Measurements from ENCODE around the gene SNRPD3. TPM values are rescaled to one million over a fixed set of nuclear protein-coding genes. Genes with fewer than 3 reads are reported as not detected.

SNRPD3 gene
- 145 TPM for polyA plus RNA-seq
- long read RNA-seq, donor 1, transcript SNRPD3-201 (4 exons, 1,763 nt), result major isoform, 52 of 75 reads
- long read RNA-seq, donor 1, partial matches to known transcripts, result 23 of 75 reads
- long read RNA-seq, donor 1, other reads (novel, unspliced or antisense), result 0 of 75 reads
- long read RNA-seq, donor 2, transcript SNRPD3-201 (4 exons, 1,763 nt), result major isoform, 107 of 180 reads
- long read RNA-seq, donor 2, partial matches to known transcripts, result 73 of 180 reads
- long read RNA-seq, donor 2, other reads (novel, unspliced or antisense), result 0 of 180 reads
- long read RNA-seq, donor 3, transcript SNRPD3-201 (4 exons, 1,763 nt), result major isoform, 125 of 218 reads
- long read RNA-seq, donor 3, partial matches to known transcripts, result 85 of 218 reads
- long read RNA-seq, donor 3, other reads (novel, unspliced or antisense), result 7 of 218 reads
- long read RNA-seq, donor 4, transcript SNRPD3-201 (4 exons, 1,763 nt), result major isoform, 23 of 23 reads
- long read RNA-seq, donor 4, partial matches to known transcripts, result 0 of 23 reads
- long read RNA-seq, donor 4, other reads (novel, unspliced or antisense), result 0 of 23 reads
- long read RNA-seq, donor 5, transcript SNRPD3-201 (4 exons, 1,763 nt), result major isoform, 47 of 53 reads
- long read RNA-seq, donor 5, partial matches to known transcripts, result 5 of 53 reads
- long read RNA-seq, donor 5, other reads (novel, unspliced or antisense), result 0 of 53 reads
- long read RNA-seq, donor 6, transcript SNRPD3-201 (4 exons, 1,763 nt), result major isoform, 71 of 111 reads
- long read RNA-seq, donor 6, partial matches to known transcripts, result 40 of 111 reads
- long read RNA-seq, donor 6, other reads (novel, unspliced or antisense), result 0 of 111 reads
- long read RNA-seq, donor 7, transcript SNRPD3-201 (4 exons, 1,763 nt), result major isoform, 43 of 69 reads
- long read RNA-seq, donor 7, partial matches to known transcripts, result 26 of 69 reads
- long read RNA-seq, donor 7, other reads (novel, unspliced or antisense), result 0 of 69 reads
- long read RNA-seq, donor 8, transcript SNRPD3-201 (4 exons, 1,763 nt), result major isoform, 137 of 283 reads
- long read RNA-seq, donor 8, partial matches to known transcripts, result 146 of 283 reads
- long read RNA-seq, donor 8, other reads (novel, unspliced or antisense), result 0 of 283 reads
- long read RNA-seq, donor 9, transcript SNRPD3-201 (4 exons, 1,763 nt), result major isoform, 70 of 93 reads
- long read RNA-seq, donor 9, partial matches to known transcripts, result 14 of 93 reads
- long read RNA-seq, donor 9, other reads (novel, unspliced or antisense), result 7 of 93 reads
- long read RNA-seq, donor 10, transcript SNRPD3-201 (4 exons, 1,763 nt), result major isoform, 108 of 145 reads
- long read RNA-seq, donor 10, partial matches to known transcripts, result 34 of 145 reads
- long read RNA-seq, donor 10, other reads (novel, unspliced or antisense), result 0 of 145 reads
- long read RNA-seq, donor 11, transcript SNRPD3-201 (4 exons, 1,763 nt), result major isoform, 77 of 108 reads
- long read RNA-seq, donor 11, partial matches to known transcripts, result 31 of 108 reads
- long read RNA-seq, donor 11, other reads (novel, unspliced or antisense), result 0 of 108 reads

- peaks cover 39% of the 10 kb centered on the region for H3K36me3 ChIP-seq (ENCODE audit: control insufficient read depth, insufficient read depth, low read length)
- H3K27ac ChIP-seq (ENCODE audit: low read length), result peak within 1 kb of the TSS; percentile 96
- peak; percentile 99 for DNase-seq
- WGBS (ENCODE audit: insufficient coverage, low lambda C conversion rate), result no CpG with 5 or more reads among the region's 59 CpGs
- H3K4me1 ChIP-seq (ENCODE audit: control insufficient read depth, insufficient read depth, low read length), result peaks cover 41% of the 10 kb centered on the region
- H3K4me3 ChIP-seq (ENCODE audit: low read length), result peak within 1 kb of the TSS; percentile 93
- no peaks in the 10 kb centered on the region for H3K9me3 ChIP-seq (ENCODE audit: control insufficient read depth, low read depth, low read length)
- no peaks in the 10 kb centered on the region for H3K27me3 ChIP-seq (ENCODE audit: control insufficient read depth, insufficient read depth, low read length)
Observed at GRCh38 chr22:24555165-24556039, at the start of gene SNRPD3. Gene SNRPD3, plus strand, starts transcription at chr22:24555999. Its CDS starts 1,676 bp downstream, at chr22:24557675.

- H3K27me3 ChIP-seq (ENCODE audit: control insufficient read depth, insufficient read depth, low read length), result no peaks in the 10 kb centered on the region
- H3K27ac ChIP-seq (ENCODE audit: low read length), result peak overlapping the region; percentile 89
- peaks cover 72% of the 10 kb centered on the region for H3K4me1 ChIP-seq (ENCODE audit: control insufficient read depth, insufficient read depth, low read length)
- no CpG with 5 or more reads among the region's 6 CpGs for WGBS (ENCODE audit: insufficient coverage, low lambda C conversion rate)
- H3K4me3 ChIP-seq (ENCODE audit: low read length), result no peak overlapping the region
- peak in 1 of 2 donors; percentile 79 for DNase-seq
- H3K9me3 ChIP-seq (ENCODE audit: control insufficient read depth, low read depth, low read length), result no peaks in the 10 kb centered on the region
- H3K36me3 ChIP-seq (ENCODE audit: control insufficient read depth, insufficient read depth, low read length), result no peaks in the 10 kb centered on the region
Observed at GRCh38 chr22:24506802-24507438, 48.9 kb upstream of the SNRPD3 start.

DNA sequence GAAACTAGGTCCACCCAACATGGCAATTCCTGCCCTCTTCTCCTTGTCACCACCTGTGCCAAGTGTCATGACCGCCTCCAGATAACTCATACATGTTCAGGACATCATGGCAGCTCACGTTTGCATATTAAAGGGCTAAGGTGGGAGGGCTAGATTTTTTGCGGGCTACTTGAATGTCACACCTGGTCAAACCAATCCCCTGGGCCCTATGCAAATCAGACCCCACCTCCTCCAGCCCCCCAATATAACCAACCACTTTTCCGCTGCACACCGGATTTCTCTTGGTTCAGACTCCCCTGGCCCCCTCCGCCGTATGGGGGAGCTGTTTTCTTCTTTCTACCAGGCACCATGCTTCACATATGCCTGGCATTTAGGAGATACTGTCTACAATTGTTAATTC is 48.1 kb upstream of the SNRPD3 start:
- peak overlapping the region; percentile 89 for H3K27ac ChIP-seq (ENCODE audit: low read length)

GRCh38 chr22:24510637-24511625 is 44.9 kb upstream of the SNRPD3 start:
- no CpG with 5 or more reads among the region's 10 CpGs for WGBS (ENCODE audit: insufficient coverage, low lambda C conversion rate)
- Histone ChIP-seq H3K27me3 (ENCODE audit: control insufficient read depth, insufficient read depth, low read length) (no peaks in the 10 kb centered on the region), H3K4me3 (ENCODE audit: low read length) (no peak overlapping the region), H3K27ac (ENCODE audit: low read length) (peak overlapping the region; percentile 59), H3K4me1 (ENCODE audit: control insufficient read depth, insufficient read depth, low read length) (peaks cover 78% of the 10 kb centered on the region), H3K36me3 (ENCODE audit: control insufficient read depth, insufficient read depth, low read length) (no peaks in the 10 kb centered on the region), H3K9me3 (ENCODE audit: control insufficient read depth, low read depth, low read length) (no peaks in the 10 kb centered on the region)
- peak; percentile 69 to 83 for DNase-seq

More for the DNA sequence above, 48.1 kb upstream of the SNRPD3 start:
- Histone ChIP-seq H3K4me3 (ENCODE audit: low read length) (no peak overlapping the region), H3K36me3 (ENCODE audit: control insufficient read depth, insufficient read depth, low read length) (no peaks in the 10 kb centered on the region), H3K4me1 (ENCODE audit: control insufficient read depth, insufficient read depth, low read length) (peaks cover 70% of the 10 kb centered on the region), H3K9me3 (ENCODE audit: control insufficient read depth, low read depth, low read length) (no peaks in the 10 kb centered on the region), H3K27me3 (ENCODE audit: control insufficient read depth, insufficient read depth, low read length) (no peaks in the 10 kb centered on the region)
- no peak for DNase-seq
- WGBS (ENCODE audit: insufficient coverage, low lambda C conversion rate), result no CpG with 5 or more reads among the region's 7 CpGs

DNA sequence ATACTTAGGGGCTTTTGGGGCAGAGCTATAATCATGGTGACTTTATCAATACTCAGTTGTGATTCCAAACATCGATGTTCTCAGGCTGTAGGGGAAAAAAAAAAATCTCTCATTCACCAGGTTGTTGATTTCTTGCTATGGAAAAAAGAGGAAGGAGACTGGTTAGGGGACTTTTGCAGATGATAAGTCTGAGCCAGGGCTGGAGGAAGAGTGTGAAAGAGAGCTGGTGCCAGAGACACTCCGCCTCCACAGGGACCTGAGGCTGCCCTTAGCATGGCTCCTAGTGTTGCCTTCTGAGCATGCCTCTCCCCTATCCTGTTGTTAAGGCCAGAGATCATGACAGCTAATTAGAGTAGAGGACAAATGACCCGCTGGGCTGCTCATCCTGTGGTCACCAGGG is 43.8 kb upstream of the SNRPD3 start:
- Histone ChIP-seq H3K36me3 (ENCODE audit: control insufficient read depth, insufficient read depth, low read length) (no peaks in the 10 kb centered on the region), H3K4me3 (ENCODE audit: low read length) (no peak overlapping the region), H3K27me3 (ENCODE audit: control insufficient read depth, insufficient read depth, low read length) (no peaks in the 10 kb centered on the region), H3K4me1 (ENCODE audit: control insufficient read depth, insufficient read depth, low read length) (peaks cover 71% of the 10 kb centered on the region), H3K9me3 (ENCODE audit: control insufficient read depth, low read depth, low read length) (no peaks in the 10 kb centered on the region), H3K27ac (ENCODE audit: low read length) (no peak overlapping the region)
- no peak for DNase-seq
- WGBS (ENCODE audit: insufficient coverage, low lambda C conversion rate), result no CpG with 5 or more reads among the region's 3 CpGs

GRCh38 chr22:24513378-24514240 is 42.2 kb upstream of the SNRPD3 start:
- WGBS (ENCODE audit: insufficient coverage, low lambda C conversion rate), result no CpG with 5 or more reads among the region's 9 CpGs
- Histone ChIP-seq H3K36me3 (ENCODE audit: control insufficient read depth, insufficient read depth, low read length) (no peaks in the 10 kb centered on the region), H3K9me3 (ENCODE audit: control insufficient read depth, low read depth, low read length) (no peaks in the 10 kb centered on the region), H3K4me1 (ENCODE audit: control insufficient read depth, insufficient read depth, low read length) (peaks cover 67% of the 10 kb centered on the region), H3K27ac (ENCODE audit: low read length) (peak overlapping the region; percentile 87), H3K27me3 (ENCODE audit: control insufficient read depth, insufficient read depth, low read length) (no peaks in the 10 kb centered on the region), H3K4me3 (ENCODE audit: low read length) (no peak overlapping the region)
- no peak for DNase-seq

- no CpG with 5 or more reads among the region's 14 CpGs for WGBS (ENCODE audit: insufficient coverage, low lambda C conversion rate)
- Histone ChIP-seq H3K4me1 (ENCODE audit: control insufficient read depth, insufficient read depth, low read length) (peaks cover 59% of the 10 kb centered on the region), H3K27me3 (ENCODE audit: control insufficient read depth, insufficient read depth, low read length) (no peaks in the 10 kb centered on the region), H3K4me3 (ENCODE audit: low read length) (no peak overlapping the region), H3K36me3 (ENCODE audit: control insufficient read depth, insufficient read depth, low read length) (no peaks in the 10 kb centered on the region), H3K9me3 (ENCODE audit: control insufficient read depth, low read depth, low read length) (no peaks in the 10 kb centered on the region), H3K27ac (ENCODE audit: low read length) (peak overlapping the region; percentile 87)
- DNase-seq, result peak; percentile 85 to 90
Observed at GRCh38 chr22:24514241-24515026, 41.4 kb upstream of the SNRPD3 start.

Data from large intestine (tissue), 12 donors.